ENCODE measurements around the gene NMNAT2. TPM values are rescaled to one million over a fixed set of nuclear protein-coding genes. Genes with fewer than 3 reads are reported as not detected.

Gene NMNAT2
- total and polyA plus RNA-seq, 10 of the 15 experiments (the other 5 are each of a cell fraction or from before 2014, with no cell fraction given), result 0.02 to 2.0 (median 0.60) TPM

GRCh38 chr1:183467687-183468086 is 49.5 kb upstream of the NMNAT2 start:
- ATAC-seq, result no peak
- Histone ChIP-seq H3K4me1 (ENCODE audit: control insufficient read depth, insufficient read depth, low read length) (peaks cover 2% of the 10 kb centered on the region; the same call in 1 of the 2 replicates), H3K9me3 (replicated peaks; ENCODE audit: control insufficient read depth, insufficient read depth, low read length) (no peaks in the 10 kb centered on the region), H3K27me3 (replicated peaks in 1 of 2; ENCODE audit: control insufficient read depth in 2 of 2, insufficient read depth in 2 of 2, low read length in 1 of 2) (no peaks in the 10 kb centered on the region), H2AFZ (ENCODE audit: control insufficient read depth, low read depth, low read length) (no peak overlapping the region), H3K27ac (ENCODE audit: control insufficient read depth, insufficient read depth) (no peak overlapping the region), H3K4me2 (ENCODE audit: control insufficient read depth, insufficient read depth) (no peak overlapping the region), H4K20me1 (ENCODE audit: control insufficient read depth, insufficient read depth) (no peaks in the 10 kb centered on the region), H3K9ac (ENCODE audit: control insufficient read depth, insufficient read depth, low read length) (no peak overlapping the region), H3K79me2 (ENCODE audit: control insufficient read depth, insufficient read depth, low read length) (peaks cover 4% of the 10 kb centered on the region), H3K4me3 (no peak overlapping the region), H3K36me3 (ENCODE audit: control insufficient read depth in 2 of 2, insufficient read depth in 2 of 2, low read length in 1 of 2) (no peaks in the 10 kb centered on the region)
- FAIRE-seq, result no peak
- CTCF ChIA-PET, result interaction anchor here (1.0 to 2.2 kb wide), 3 partner anchors 41 to 218 kb away, joined by 3 to 6 read pairs (median 4); no protein-coding TSS in a partner anchor
- intact Hi-C loops (cut with micrococcal nuclease; ENCODE audit: unreplicated experiment) (no loop called here), in situ Hi-C loops (cut with MboI) (no loop called here)
- no TSS peak for BruUV-seq (replicated peaks)
- TF ChIP-seq, protein P1, sequence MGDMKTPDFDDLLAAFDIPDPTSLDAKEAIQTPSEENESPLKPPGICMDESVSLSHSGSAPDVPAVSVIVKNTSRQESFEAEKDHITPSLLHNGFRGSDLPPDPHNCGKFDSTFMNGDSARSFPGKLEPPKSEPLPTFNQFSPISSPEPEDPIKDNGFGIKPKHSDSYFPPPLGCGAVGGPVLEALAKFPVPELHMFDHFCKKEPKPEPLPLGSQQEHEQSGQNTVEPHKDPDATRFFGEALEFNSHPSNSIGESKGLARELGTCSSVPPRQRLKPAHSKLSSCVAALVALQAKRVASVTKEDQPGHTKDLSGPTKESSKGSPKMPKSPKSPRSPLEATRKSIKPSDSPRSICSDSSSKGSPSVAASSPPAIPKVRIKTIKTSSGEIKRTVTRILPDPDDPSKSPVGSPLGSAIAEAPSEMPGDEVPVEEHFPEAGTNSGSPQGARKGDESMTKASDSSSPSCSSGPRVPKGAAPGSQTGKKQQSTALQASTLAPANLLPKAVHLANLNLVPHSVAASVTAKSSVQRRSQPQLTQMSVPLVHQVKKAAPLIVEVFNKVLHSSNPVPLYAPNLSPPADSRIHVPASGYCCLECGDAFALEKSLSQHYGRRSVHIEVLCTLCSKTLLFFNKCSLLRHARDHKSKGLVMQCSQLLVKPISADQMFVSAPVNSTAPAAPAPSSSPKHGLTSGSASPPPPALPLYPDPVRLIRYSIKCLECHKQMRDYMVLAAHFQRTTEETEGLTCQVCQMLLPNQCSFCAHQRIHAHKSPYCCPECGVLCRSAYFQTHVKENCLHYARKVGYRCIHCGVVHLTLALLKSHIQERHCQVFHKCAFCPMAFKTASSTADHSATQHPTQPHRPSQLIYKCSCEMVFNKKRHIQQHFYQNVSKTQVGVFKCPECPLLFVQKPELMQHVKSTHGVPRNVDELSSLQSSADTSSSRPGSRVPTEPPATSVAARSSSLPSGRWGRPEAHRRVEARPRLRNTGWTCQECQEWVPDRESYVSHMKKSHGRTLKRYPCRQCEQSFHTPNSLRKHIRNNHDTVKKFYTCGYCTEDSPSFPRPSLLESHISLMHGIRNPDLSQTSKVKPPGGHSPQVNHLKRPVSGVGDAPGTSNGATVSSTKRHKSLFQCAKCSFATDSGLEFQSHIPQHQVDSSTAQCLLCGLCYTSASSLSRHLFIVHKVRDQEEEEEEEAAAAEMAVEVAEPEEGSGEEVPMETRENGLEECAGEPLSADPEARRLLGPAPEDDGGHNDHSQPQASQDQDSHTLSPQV (IDR thresholded peaks at IDR 0.05), result no peak
- TF ChIP-seq MXI1 (IDR thresholded peaks at IDR 0.05; ENCODE audit: low read depth, low read length), result no peak
- TF ChIP-seq, protein P2, sequence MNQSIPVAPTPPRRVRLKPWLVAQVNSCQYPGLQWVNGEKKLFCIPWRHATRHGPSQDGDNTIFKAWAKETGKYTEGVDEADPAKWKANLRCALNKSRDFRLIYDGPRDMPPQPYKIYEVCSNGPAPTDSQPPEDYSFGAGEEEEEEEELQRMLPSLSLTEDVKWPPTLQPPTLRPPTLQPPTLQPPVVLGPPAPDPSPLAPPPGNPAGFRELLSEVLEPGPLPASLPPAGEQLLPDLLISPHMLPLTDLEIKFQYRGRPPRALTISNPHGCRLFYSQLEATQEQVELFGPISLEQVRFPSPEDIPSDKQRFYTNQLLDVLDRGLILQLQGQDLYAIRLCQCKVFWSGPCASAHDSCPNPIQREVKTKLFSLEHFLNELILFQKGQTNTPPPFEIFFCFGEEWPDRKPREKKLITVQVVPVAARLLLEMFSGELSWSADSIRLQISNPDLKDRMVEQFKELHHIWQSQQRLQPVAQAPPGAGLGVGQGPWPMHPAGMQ (IDR thresholded peaks at IDR 0.05; ENCODE audit: borderline replicate concordance), result no peak
- TF ChIP-seq, protein P3, sequence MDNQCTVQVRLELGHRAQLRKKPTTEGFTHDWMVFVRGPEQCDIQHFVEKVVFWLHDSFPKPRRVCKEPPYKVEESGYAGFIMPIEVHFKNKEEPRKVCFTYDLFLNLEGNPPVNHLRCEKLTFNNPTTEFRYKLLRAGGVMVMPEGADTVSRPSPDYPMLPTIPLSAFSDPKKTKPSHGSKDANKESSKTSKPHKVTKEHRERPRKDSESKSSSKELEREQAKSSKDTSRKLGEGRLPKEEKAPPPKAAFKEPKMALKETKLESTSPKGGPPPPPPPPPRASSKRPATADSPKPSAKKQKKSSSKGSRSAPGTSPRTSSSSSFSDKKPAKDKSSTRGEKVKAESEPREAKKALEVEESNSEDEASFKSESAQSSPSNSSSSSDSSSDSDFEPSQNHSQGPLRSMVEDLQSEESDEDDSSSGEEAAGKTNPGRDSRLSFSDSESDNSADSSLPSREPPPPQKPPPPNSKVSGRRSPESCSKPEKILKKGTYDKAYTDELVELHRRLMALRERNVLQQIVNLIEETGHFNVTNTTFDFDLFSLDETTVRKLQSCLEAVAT (IDR thresholded peaks at IDR 0.05), result no peak
- TF ChIP-seq, protein P4, sequence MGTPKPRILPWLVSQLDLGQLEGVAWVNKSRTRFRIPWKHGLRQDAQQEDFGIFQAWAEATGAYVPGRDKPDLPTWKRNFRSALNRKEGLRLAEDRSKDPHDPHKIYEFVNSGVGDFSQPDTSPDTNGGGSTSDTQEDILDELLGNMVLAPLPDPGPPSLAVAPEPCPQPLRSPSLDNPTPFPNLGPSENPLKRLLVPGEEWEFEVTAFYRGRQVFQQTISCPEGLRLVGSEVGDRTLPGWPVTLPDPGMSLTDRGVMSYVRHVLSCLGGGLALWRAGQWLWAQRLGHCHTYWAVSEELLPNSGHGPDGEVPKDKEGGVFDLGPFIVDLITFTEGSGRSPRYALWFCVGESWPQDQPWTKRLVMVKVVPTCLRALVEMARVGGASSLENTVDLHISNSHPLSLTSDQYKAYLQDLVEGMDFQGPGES (IDR thresholded peaks at IDR 0.05), result no peak
- TF ChIP-seq CREB1 (IDR thresholded peaks at IDR 0.05; ENCODE audit: low read depth), result no peak
- no peak for TF ChIP-seq FOS (IDR thresholded peaks at IDR 0.05; ENCODE audit: borderline replicate concordance, extremely low read depth, insufficient read length)
- TF ChIP-seq SP1 (IDR thresholded peaks at IDR 0.05; ENCODE audit: low read depth, low read length), result no peak
- no peak for TF ChIP-seq CBX5 (IDR thresholded peaks at IDR 0.05; ENCODE audit: low read depth)
- TF ChIP-seq SPI1 (IDR thresholded peaks at IDR 0.05; ENCODE audit: borderline replicate concordance, insufficient read depth, low read depth, low read length), result no peak
- no peak for TF ChIP-seq CBX3 (IDR thresholded peaks at IDR 0.05; ENCODE audit: borderline replicate concordance, low read depth)
- TF ChIP-seq IKZF2 (IDR thresholded peaks at IDR 0.05), result no peak
- TF ChIP-seq CBFB (IDR thresholded peaks at IDR 0.05; ENCODE audit: low read depth), result no peak
- TF ChIP-seq MYB (IDR thresholded peaks at IDR 0.05; ENCODE audit: borderline replicate concordance, low read depth, low read length), result no peak
- POLR2A ChIA-PET, result no interaction called here
- RAD21 ChIA-PET (ENCODE audit: unreplicated experiment), result interaction anchor here (2.0 kb wide), 1 partner anchor 18 kb away, joined by 4 read pairs; no protein-coding TSS in a partner anchor
- no peak for DNase-seq (ENCODE audit: low read depth, low spot score)
- SMC1A ChIA-PET (ENCODE audit: uncharacterized antibody, unreplicated experiment), result interaction anchor here (0.6 to 1.1 kb wide), 3 partner anchors 59 to 77 kb away, joined by 3 read pairs; no protein-coding TSS in a partner anchor
- 54% methylated on average over 1 of the region's 1 CpG for WGBS (ENCODE audit: insufficient coverage, insufficient replicate concordance, low lambda C conversion rate, missing lambda C conversion rate)

Measured in GM12878 (cell line).